Measurements from ENCODE around the gene GIMAP8. TPM values are rescaled to one million over a fixed set of nuclear protein-coding genes. Genes with fewer than 3 reads are reported as not detected.

Gene GIMAP8
- total and polyA plus RNA-seq, 2 experiments from 2014 or later = not detected

DNA sequence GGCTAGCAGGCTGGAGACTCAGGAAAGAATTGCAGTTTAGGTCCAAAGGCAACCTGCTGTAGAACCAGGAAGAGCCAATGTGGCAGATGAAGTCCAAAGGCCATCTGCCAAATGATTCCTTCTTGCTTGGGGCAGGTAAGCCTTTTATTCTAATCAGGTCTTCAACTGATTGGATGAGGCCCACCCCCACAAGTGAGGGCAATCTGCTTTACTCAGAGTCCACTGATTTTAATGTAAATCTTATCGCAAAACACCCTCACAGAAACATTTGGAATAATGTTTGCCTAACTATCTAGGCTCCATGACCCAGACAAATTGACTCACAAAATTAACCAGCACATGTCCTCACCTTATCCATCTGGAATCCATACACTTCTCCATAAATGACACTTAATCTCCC is 7.8 kb downstream of the GIMAP8 start:
- in situ Hi-C loops (cut with MboI) = no loop called here
- Histone ChIP-seq H3F3A (ENCODE audit: insufficient read depth) (no peaks in the 10 kb centered on the region), H3K27me3 (replicated peaks; ENCODE audit: insufficient read depth) (no peaks in the 10 kb centered on the region), H3K4me3 (no peak overlapping the region), H3K9ac (no peak overlapping the region), H3K4me2 (ENCODE audit: unreplicated experiment) (no peak overlapping the region), H3K79me2 (ENCODE audit: insufficient read depth) (no peaks in the 10 kb centered on the region), H3K27ac (no peak overlapping the region), H3K36me3 (ENCODE audit: low read depth) (no peaks in the 10 kb centered on the region), H3K4me1 (ENCODE audit: insufficient read depth) (no peaks in the 10 kb centered on the region), H3K9me3 (ENCODE audit: low read depth) (no peaks in the 10 kb centered on the region), H3K9me2 (ENCODE audit: insufficient read depth) (no peaks in the 10 kb centered on the region), H2AFZ (no peak overlapping the region), H4K20me1 (ENCODE audit: insufficient read depth) (no peaks in the 10 kb centered on the region)
- WGBS, 2 experiments (ENCODE audit: low coverage in 1 of 2, low lambda C conversion rate in 2 of 2, missing lambda C conversion rate in 2 of 2) = 32 to 36% methylated on average over 1 of the region's 1 CpG
- DNase-seq = no peak
- TF ChIP-seq EZH2phosphoT487 (IDR thresholded peaks at IDR 0.05; ENCODE audit: insufficient read depth, low read depth) (no peak), EZH2 (IDR thresholded peaks at IDR 0.05; ENCODE audit: insufficient read depth, poor library complexity, severe bottlenecking) (no peak)

DNA sequence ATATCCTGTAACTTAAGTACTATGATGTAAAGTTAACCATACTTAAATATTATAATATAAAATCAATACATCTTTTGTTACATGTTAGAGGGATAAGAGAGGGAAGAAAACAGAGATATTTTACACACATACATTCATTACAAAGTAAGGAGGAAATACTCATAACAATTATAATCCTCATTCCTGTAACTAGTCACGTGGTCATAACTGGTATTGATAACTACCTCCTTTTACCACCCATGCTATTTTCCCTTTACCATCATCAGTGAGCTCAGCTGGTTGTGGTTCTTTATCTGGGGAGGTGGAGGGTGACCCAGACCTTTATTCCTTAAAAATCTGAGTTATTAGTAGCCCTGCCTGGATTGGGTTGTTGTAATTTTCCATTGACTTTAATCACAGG is 8.3 kb downstream of the GIMAP8 start:
- in situ Hi-C loops (cut with MboI) = no loop called here
- Histone ChIP-seq H3K4me1 (ENCODE audit: insufficient read depth) (no peaks in the 10 kb centered on the region), H3K27me3 (replicated peaks; ENCODE audit: insufficient read depth) (no peaks in the 10 kb centered on the region), H3K79me2 (ENCODE audit: insufficient read depth) (no peaks in the 10 kb centered on the region), H3K9ac (no peak overlapping the region), H2AFZ (no peak overlapping the region), H3F3A (ENCODE audit: insufficient read depth) (no peaks in the 10 kb centered on the region), H3K4me2 (ENCODE audit: unreplicated experiment) (no peak overlapping the region), H3K4me3 (no peak overlapping the region), H4K20me1 (ENCODE audit: insufficient read depth) (no peaks in the 10 kb centered on the region), H3K9me3 (ENCODE audit: low read depth) (no peaks in the 10 kb centered on the region), H3K27ac (no peak overlapping the region), H3K36me3 (ENCODE audit: low read depth) (no peaks in the 10 kb centered on the region), H3K9me2 (ENCODE audit: insufficient read depth) (no peaks in the 10 kb centered on the region)
- TF ChIP-seq EZH2 (IDR thresholded peaks at IDR 0.05; ENCODE audit: insufficient read depth, poor library complexity, severe bottlenecking) (no peak), EZH2phosphoT487 (IDR thresholded peaks at IDR 0.05; ENCODE audit: insufficient read depth, low read depth) (no peak)
- no peak for DNase-seq
- 3 to 4% methylated on average over 1 of the region's 1 CpG for WGBS, 2 experiments (ENCODE audit: low coverage in 1 of 2, low lambda C conversion rate in 2 of 2, missing lambda C conversion rate in 2 of 2)

DNA sequence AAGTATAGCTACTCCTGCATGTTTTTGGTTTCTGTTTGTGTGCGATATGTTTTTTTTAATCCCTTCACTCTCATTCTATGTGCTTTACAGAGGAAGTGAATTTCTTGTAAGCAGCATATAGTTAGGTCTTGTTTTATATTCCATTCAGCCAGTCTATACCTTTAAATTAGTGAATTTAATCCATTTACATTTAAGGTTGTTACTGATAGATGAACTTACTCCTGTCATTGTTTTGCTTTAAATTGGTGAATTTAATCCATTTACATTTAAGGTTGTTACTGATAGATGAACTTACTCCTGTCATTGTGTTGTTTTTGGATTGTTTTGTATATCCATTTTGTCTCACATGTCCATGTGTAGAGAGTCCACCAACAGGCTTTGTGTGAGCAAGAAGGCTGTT is 11.1 kb downstream of the GIMAP8 start:
- Histone ChIP-seq H3K9me3 (ENCODE audit: low read depth) (no peaks in the 10 kb centered on the region), H3K4me2 (ENCODE audit: unreplicated experiment) (no peak overlapping the region), H3K27ac (no peak overlapping the region), H4K20me1 (ENCODE audit: insufficient read depth) (no peaks in the 10 kb centered on the region), H3F3A (ENCODE audit: insufficient read depth) (no peaks in the 10 kb centered on the region), H3K27me3 (replicated peaks; ENCODE audit: insufficient read depth) (no peaks in the 10 kb centered on the region), H3K9me2 (ENCODE audit: insufficient read depth) (no peaks in the 10 kb centered on the region), H2AFZ (no peak overlapping the region), H3K79me2 (ENCODE audit: insufficient read depth) (no peaks in the 10 kb centered on the region), H3K36me3 (ENCODE audit: low read depth) (no peaks in the 10 kb centered on the region), H3K9ac (no peak overlapping the region), H3K4me3 (no peak overlapping the region), H3K4me1 (ENCODE audit: insufficient read depth) (no peaks in the 10 kb centered on the region)
- TF ChIP-seq EZH2phosphoT487 (IDR thresholded peaks at IDR 0.05; ENCODE audit: insufficient read depth, low read depth) (no peak), EZH2 (IDR thresholded peaks at IDR 0.05; ENCODE audit: insufficient read depth, poor library complexity, severe bottlenecking) (no peak)
- in situ Hi-C loops (cut with MboI) = no loop called here
- 18 to 36% methylated on average over 1 of the region's 1 CpG for WGBS, 2 experiments (ENCODE audit: low coverage in 1 of 2, low lambda C conversion rate in 2 of 2, missing lambda C conversion rate in 2 of 2)
- DNase-seq = no peak

DNA sequence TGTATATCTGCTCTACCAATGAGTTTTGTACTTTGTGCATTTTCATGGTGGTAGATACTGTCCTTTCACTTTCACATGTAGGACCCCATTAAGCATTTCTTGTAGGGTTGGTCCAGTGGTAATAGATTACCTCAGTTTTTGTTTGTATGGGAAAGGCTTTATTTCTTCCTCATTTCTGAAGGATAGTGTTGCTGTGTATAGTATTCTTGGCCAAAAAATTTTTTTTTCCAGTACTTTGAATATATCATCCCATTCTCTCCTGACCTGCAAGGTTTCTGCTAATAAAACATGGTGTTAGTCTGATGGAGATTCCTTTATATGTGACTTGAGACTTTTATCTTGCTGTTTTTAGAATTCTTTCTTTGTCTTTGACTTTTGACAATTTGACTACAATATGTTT is 12.0 kb downstream of the GIMAP8 start:
- TF ChIP-seq EZH2 (IDR thresholded peaks at IDR 0.05; ENCODE audit: insufficient read depth, poor library complexity, severe bottlenecking) (no peak), EZH2phosphoT487 (IDR thresholded peaks at IDR 0.05; ENCODE audit: insufficient read depth, low read depth) (no peak)
- Histone ChIP-seq H4K20me1 (ENCODE audit: insufficient read depth) (no peaks in the 10 kb centered on the region), H3F3A (ENCODE audit: insufficient read depth) (no peaks in the 10 kb centered on the region)

DNA sequence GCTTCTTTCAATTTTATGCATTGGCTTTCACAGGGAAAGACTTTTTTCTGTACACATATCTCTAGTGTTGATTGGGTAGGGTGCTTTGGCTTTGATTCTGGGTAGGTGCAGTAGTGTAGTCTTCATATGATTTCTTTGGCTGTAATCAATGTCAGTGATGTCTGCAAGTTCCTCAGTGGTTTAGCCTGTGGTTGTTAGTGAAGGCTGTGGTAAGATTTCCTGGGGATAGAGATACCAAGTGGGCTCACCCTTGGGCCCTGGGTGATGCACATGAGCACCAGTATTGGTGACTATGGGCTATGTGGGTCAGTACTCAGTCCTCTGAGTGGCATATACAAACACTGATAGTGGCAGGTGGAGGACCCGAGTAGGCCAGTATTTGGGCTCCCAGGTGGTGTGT is 13.0 kb downstream of the GIMAP8 start:
- no peaks in the 10 kb centered on the region for H3K79me2 ChIP-seq (ENCODE audit: insufficient read depth)

More for the DNA sequence above, 12.0 kb downstream of the GIMAP8 start:
- Histone ChIP-seq H3K27me3 (replicated peaks; ENCODE audit: insufficient read depth) (no peaks in the 10 kb centered on the region), H3K4me3 (no peak overlapping the region), H3K9me3 (ENCODE audit: low read depth) (no peaks in the 10 kb centered on the region), H3K27ac (no peak overlapping the region), H3K4me1 (ENCODE audit: insufficient read depth) (no peaks in the 10 kb centered on the region), H3K79me2 (ENCODE audit: insufficient read depth) (no peaks in the 10 kb centered on the region), H3K36me3 (ENCODE audit: low read depth) (no peaks in the 10 kb centered on the region), H3K9ac (no peak overlapping the region), H3K9me2 (ENCODE audit: insufficient read depth) (no peaks in the 10 kb centered on the region), H2AFZ (no peak overlapping the region), H3K4me2 (ENCODE audit: unreplicated experiment) (no peak overlapping the region)
- in situ Hi-C loops (cut with MboI) = no loop called here
- no peak for DNase-seq

More for the DNA sequence above, 13.0 kb downstream of the GIMAP8 start:
- Histone ChIP-seq H3F3A (ENCODE audit: insufficient read depth) (no peaks in the 10 kb centered on the region), H3K27me3 (replicated peaks; ENCODE audit: insufficient read depth) (no peaks in the 10 kb centered on the region), H3K4me1 (ENCODE audit: insufficient read depth) (no peaks in the 10 kb centered on the region), H3K9me3 (ENCODE audit: low read depth) (no peaks in the 10 kb centered on the region), H4K20me1 (ENCODE audit: insufficient read depth) (no peaks in the 10 kb centered on the region), H3K9me2 (ENCODE audit: insufficient read depth) (no peaks in the 10 kb centered on the region), H3K4me3 (no peak overlapping the region), H3K27ac (no peak overlapping the region), H3K9ac (no peak overlapping the region), H3K4me2 (ENCODE audit: unreplicated experiment) (no peak overlapping the region), H3K36me3 (ENCODE audit: low read depth) (no peaks in the 10 kb centered on the region), H2AFZ (no peak overlapping the region)
- DNase-seq = no peak
- no peak for TF ChIP-seq EZH2 (IDR thresholded peaks at IDR 0.05; ENCODE audit: insufficient read depth, poor library complexity, severe bottlenecking)
- TF ChIP-seq EZH2phosphoT487 (IDR thresholded peaks at IDR 0.05; ENCODE audit: insufficient read depth, low read depth) = no peak
- 8 to 9% methylated on average over 1 of the region's 1 CpG for WGBS, 2 experiments (ENCODE audit: low coverage in 1 of 2, low lambda C conversion rate in 2 of 2, missing lambda C conversion rate in 2 of 2)
- in situ Hi-C loops (cut with MboI) = no loop called here

All from GM23248 (cell line).